ENCODE data around the gene SHLD1.

- TF ChIP-seq CTCF (IDR thresholded peaks at IDR 0.05) (no peak), POLR2A (IDR thresholded peaks at IDR 0.05) (no peak)
Observed at GRCh38 chr20:5842465-5842864, 92.3 kb downstream of the SHLD1 start.
